Pons (tissue), 1 donor: Measurements from ENCODE around the gene HRH4.

Source experiments
- DNase-seq: peaks from one replicate; pipeline ENCODE4 v3.0.0-alpha.2; 2016; ENCODE audit warnings: low spot score

Gene HRH4, protein sequence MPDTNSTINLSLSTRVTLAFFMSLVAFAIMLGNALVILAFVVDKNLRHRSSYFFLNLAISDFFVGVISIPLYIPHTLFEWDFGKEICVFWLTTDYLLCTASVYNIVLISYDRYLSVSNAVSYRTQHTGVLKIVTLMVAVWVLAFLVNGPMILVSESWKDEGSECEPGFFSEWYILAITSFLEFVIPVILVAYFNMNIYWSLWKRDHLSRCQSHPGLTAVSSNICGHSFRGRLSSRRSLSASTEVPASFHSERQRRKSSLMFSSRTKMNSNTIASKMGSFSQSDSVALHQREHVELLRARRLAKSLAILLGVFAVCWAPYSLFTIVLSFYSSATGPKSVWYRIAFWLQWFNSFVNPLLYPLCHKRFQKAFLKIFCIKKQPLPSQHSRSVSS

GRCh38 chr18:24460388-24460787 is at the start of gene HRH4:
TSS of gene HRH4 (plus strand) at chr18:24460637. CDS start at chr18:24460729, 92 bp downstream.
- no peak for DNase-seq

DNA sequence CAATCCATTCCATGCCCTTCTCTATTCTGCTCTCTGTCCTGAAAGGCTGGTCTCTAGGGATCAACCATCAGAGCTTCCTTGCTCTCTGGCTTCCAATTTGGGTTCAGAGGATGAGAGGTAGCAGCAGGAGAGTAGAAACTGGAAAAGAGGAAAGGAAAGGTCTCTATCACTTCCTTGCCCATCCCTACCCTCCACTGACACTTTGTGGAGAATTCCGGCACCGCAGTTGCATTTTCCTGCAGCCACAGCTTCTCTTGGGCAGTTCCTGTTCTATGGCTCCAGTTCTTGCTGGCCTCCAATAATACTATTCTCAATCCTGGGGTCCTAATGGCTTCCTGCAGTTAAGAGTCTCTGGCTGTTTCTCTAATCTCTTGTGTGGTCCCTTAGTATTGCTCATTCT is 47.3 kb upstream of the HRH4 start:
- peak; percentile 40 for DNase-seq

DNA sequence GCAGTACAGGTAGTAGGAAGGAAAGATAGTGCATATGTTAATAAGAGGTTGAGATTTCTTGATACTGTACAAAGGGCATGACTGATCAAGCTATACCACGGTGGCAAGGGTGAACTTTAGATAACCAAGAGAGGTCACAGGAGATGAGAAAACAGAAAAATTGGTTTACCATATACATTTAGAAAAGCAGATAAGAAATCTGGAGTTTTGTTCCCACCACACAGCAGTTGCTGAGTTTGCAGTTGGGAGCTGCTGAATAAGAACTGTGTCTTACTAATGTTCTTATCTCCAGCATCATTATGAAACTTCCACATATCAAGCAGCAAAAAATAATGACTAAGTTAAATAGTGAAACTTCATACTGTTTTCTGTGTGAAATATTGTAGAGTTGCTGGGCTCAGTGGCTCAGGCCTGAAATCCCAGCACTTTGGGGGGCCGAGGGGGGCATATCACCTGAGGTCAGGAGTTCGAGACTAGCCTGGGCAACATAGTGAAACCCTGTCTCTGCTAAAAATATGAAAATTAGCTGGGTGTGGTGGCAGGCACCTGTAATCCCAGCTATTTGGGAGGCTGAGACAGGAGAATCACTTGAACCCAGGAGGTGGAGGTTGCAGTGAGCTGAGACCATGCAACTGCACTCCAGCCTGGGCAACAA is 46.0 kb upstream of the HRH4 start:
- no peak for DNase-seq

GRCh38 chr18:24417480-24417879 is 43.0 kb upstream of the HRH4 start:
- DNase-seq, result no peak

DNA sequence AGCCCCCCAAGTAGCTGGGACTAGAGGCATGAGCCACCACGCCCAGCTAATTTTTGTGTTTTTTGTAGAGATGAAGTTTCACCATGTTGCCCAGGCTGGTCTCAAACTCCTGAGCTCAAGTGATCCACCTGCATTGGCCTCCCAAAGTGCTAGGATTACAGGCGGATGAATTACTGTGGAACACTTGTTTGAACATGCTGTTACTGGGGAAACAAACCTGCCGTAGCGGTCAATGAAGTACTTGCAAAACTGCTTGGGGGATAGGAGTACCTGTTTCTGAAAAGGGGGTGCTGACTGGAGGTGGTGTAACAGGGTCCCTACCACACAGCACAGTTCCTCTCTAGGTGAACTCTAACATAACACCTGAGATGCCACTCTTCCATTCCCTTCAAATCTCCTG is 39.9 kb upstream of the HRH4 start:
- no peak for DNase-seq

GRCh38 chr18:24421831-24422230 is 38.6 kb upstream of the HRH4 start:
- no peak for DNase-seq

DNA sequence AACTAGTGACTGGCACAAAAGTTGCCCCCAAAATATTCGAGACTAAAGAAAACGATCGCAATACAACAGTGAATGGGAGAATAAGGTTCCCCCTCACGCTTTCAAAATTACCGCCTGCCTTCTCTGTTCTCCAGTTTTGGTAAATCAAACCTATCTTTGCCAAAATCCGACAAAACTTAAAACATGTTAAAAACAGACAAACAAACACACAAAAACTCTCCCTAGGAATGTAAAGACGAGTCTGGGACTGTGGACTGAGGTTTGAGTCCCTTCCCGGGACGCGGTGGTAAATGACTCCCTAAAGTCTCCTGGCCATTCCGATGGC is 34.4 kb upstream of the HRH4 start:
- peak; percentile 20 for DNase-seq

- peak; percentile 68 for DNase-seq
Measured at GRCh38 chr18:24426398-24427294, 33.8 kb upstream of the HRH4 start, which contains the start of gene IMPACT. TSS of gene IMPACT (plus strand) at chr18:24426670. CDS start at chr18:24426757, 87 bp downstream.

DNA sequence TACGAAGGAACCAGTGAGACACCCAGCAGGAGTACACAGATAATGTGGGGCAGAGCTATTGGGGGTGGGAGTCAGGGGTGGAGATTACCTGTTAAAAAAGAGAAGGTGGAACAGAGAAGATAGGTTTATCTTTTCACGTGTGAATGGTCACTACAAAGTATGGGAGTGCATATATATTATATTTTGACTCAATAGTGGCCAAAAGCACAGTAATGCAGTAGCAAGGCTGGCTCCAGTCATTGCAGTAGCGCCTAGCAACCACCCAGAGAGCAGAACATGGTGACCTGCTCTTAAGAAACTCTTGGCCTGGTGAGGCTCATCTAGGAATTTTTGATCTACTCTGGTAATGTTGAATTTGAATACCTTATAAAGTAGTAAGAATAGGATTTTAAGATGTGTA is 33.0 kb upstream of the HRH4 start:
- DNase-seq, result peak; percentile 5

DNA sequence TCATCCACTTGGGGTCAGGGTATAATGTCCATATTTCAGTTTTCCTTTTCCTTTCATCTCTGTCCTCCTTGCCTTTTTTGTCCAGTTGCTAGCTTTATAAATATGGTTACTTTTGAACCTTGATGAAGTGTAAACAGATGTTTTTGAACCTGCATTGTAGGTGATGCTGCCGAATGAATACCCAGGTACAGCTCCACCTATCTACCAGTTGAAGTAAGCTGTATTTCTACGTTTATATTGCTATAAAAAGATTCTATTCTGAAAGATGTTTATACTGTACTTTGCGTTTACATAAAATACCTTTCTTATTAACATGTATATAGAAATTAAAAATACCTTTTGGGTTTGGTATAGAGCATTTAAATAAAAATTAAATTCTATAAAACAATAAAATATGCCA is 31.7 kb upstream of the HRH4 start:
- DNase-seq, result no peak

DNA sequence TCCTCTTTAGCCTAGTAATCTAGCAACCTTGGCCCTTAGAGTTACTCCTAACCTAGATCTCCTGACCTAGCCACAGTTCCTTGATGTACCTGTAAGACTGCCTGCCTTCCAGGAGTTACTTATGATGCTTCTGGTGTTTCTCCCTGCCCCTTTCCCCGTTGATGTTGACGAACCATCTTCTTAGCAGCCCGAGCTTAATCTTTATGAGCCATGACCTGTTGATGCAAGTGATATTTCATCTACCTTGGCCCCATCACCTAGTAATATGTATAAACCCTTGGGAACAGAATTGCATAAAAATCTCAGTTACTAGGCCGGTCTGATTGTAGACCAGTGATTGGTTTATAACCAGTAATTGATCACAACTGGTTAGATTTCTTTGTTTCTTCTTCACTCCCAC is 31.2 kb upstream of the HRH4 start:
- no peak for DNase-seq

GRCh38 chr18:24432618-24433017 is 27.8 kb upstream of the HRH4 start:
- DNase-seq, result no peak

DNA sequence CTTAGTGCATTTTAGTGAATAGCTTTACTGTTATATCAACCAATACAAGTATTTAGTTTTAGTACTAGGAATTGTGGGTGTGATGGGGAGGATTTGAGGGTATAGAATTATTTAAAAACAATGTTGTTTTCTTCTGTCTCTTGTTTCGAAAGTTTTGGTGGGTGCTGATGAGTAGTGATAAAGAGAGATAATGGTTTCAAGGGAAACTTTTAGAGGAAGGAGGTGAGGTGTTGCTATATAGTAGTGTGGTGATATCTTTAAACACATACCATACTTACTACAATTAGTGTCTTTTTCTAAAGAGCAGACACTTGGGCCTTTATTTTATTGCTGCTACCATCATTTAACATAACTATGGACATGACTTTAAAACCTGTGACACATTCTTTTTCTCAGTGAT is 23.5 kb upstream of the HRH4 start:
- no peak for DNase-seq

- DNase-seq, result peak; percentile 56
Measured at GRCh38 chr18:24443870-24444269, 16.6 kb upstream of the HRH4 start.

DNA sequence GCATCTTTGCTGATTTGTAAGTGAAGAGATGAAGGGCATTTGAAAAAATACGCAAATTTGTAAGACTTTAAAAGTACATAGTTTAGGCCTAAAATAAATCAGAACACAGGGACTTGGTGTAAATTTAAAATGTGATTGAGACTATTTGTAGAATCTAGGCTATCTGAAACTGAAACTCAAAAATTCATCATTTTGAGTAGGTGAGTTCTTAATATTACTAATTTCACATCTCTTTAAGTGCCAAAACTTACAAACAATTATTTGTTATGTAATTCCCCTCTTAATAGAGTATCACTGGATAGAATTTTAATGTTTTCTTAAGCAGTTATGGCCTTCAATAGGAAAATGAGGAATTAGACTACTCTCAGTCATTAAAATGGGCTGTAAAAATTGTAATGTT is 14.0 kb upstream of the HRH4 start:
- DNase-seq, result no peak

- no peak for DNase-seq
Measured at GRCh38 chr18:24446953-24447538, 13.4 kb upstream of the HRH4 start.

DNA sequence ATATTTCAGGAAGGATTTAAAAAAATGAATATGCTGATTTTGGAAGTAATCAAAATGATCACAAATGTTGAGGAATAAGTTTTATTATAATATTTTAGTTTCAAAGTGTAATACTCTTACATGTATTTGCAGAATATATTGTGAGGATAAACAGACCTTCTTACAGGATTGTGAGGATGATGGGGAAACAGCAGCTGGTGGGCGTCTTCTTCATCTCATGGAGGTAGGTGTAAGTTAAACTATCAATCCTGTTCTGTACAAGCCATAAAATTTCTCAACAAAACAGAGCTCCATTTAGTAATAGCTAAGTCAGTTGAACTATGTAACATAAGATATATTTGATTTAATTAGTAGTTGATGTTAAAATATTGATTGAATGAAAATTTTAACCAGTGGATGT is 12.5 kb upstream of the HRH4 start:
- DNase-seq, result no peak

- no peak for DNase-seq
Measured at GRCh38 chr18:24456549-24456948, 3.9 kb upstream of the HRH4 start.

DNA sequence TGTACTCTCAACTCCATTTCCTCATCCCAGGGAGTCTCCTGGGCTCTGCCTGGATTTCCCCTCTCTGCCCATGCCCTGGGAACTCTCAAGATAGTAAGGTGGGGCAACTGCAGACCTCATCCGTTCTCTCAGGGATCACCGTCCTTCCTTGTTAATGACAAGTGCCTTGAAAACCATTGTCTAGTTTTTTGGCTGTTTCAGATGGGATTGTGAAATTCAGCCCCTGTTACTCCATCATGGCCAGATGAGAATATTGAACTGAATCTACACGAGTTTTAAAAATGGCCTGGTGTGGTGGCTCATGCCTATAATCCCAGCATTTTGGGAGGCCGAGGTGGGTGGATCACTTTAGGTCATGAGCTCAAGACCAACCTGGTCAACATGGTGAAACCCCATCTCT is 665 bp upstream of the HRH4 start:
- no peak for DNase-seq

- no peak for DNase-seq
Measured at GRCh38 chr18:24461996-24462395, 1.6 kb downstream of the HRH4 start.

DNA sequence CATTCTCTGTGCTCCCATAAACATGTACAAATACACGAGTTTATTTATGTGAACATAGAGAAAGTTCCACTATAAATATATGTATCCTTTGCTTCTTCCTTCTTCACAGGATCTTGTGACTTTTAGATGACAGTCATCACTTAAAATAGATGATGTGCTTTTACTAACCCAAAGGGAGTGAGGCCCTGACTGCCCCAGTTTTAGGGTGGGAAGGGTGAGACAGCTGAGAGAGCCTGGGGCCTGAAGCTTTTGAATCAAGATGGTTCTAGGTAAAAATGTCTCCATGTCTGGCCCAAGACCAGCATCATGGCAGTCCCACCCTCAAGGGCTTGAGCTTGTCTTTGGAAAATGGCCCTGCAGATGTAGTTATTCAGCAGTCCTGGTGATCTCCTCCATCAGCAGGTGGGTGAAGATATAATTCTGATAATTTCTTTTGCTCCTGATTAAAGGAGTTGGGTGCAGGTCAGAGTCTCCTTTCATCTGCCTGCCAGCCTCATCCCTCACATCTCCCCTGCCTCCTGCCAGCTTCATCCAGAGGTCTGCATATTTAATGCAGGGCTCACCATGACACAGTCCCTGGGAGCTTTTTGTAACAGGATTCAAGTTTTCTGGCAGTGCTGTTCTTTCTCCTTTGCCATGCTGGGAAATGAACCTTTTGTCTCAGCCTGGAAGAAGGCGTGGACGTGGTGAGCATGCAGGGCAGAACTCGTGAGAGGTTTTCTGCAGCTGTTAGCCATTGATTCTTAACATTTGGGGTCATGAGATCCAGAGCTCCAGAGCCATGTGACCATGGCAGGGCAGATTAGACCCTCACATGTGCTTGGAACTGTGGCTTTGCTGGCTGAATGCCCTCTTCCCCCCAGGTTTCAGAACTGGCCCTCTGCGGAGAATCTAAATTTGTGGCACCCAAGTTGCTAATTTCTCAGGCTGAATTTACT is 2.7 kb downstream of the HRH4 start:
- peak; percentile 8 for DNase-seq
